ENCODE measurements around the gene GAD2. TPM values are rescaled to one million over a fixed set of nuclear protein-coding genes. Genes with fewer than 3 reads are reported as not detected.

GAD2 gene
- total and polyA plus RNA-seq, 2 experiments from 2014 or later = 0.56 to 0.86 TPM

DNA sequence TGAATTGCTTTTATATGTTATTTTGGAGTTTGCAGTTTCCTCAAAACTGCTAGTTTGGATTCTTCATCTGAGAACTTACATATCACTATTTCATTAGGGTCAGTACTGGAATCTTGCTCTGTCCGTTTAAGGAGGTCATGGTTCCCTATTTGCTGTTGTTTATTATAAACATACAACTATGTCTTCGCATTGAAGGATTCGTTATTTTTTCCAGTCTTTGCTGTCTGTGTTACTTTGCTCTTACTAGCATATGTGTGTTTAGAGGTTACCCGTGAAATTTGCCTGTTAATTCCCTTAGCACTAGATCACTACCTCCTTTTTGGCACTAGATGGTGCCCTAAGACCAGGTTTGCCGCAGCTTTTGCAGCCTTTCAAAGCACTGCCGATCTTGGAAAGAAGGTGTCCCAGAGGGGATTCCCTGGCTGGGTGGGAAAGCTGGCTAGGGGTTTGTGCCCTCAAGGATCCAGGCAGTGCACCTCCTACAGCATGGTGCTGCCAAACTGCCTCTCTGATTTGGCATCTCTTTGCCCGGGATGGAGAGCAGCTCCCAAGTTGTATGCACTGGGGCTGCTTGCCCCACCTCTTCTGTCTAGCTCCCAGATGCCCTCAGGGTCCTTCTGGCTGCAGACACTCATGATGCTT is 118.5 kb downstream of the GAD2 start:
- Mint-ChIP-seq H3K4me3 (no peak overlapping the region), H3K27me3 (ENCODE audit: insufficient read depth, low read depth, poor library complexity) (peaks cover 1% of the 10 kb centered on the region), H3K36me3 (ENCODE audit: low read depth) (no peaks in the 10 kb centered on the region), H3K4me1 (no peaks in the 10 kb centered on the region), H3K9me3 (peaks cover 5% of the 10 kb centered on the region; the same call in 1 of the 3 replicates), H3K27ac (no peak overlapping the region)
- Histone ChIP-seq H3K36me3 (ENCODE audit: insufficient read depth) (no peaks in the 10 kb centered on the region), H3K79me2 (replicated peaks; ENCODE audit: insufficient read depth) (no peaks in the 10 kb centered on the region), H3K27me3 (ENCODE audit: insufficient read depth) (no peaks in the 10 kb centered on the region), H3K9me2 (ENCODE audit: insufficient read depth) (no peaks in the 10 kb centered on the region), H4K20me1 (replicated peaks; ENCODE audit: insufficient read depth) (no peaks in the 10 kb centered on the region), H3K4me2 (0 out of 2 replicates have a peak overlapping the region, but pooled peaks have one; percentile 24), H3K4me1 (ENCODE audit: insufficient read depth) (no peaks in the 10 kb centered on the region; the same call in 1 of the 2 replicates), H3K27ac (ENCODE audit: low read depth) (no peak overlapping the region), H3F3A (replicated peaks; ENCODE audit: low read depth) (no peaks in the 10 kb centered on the region), H3K4me3 (0 out of 2 replicates have a peak overlapping the region, but pooled peaks have one; percentile 19), H2AFZ (0 out of 2 replicates have a peak overlapping the region, but pooled peaks have one; percentile 26)
- DNase-seq (ENCODE audit: low spot score) (peak; percentile 85), ATAC-seq (peak; percentile 97)
- TF ChIP-seq, protein P1, sequence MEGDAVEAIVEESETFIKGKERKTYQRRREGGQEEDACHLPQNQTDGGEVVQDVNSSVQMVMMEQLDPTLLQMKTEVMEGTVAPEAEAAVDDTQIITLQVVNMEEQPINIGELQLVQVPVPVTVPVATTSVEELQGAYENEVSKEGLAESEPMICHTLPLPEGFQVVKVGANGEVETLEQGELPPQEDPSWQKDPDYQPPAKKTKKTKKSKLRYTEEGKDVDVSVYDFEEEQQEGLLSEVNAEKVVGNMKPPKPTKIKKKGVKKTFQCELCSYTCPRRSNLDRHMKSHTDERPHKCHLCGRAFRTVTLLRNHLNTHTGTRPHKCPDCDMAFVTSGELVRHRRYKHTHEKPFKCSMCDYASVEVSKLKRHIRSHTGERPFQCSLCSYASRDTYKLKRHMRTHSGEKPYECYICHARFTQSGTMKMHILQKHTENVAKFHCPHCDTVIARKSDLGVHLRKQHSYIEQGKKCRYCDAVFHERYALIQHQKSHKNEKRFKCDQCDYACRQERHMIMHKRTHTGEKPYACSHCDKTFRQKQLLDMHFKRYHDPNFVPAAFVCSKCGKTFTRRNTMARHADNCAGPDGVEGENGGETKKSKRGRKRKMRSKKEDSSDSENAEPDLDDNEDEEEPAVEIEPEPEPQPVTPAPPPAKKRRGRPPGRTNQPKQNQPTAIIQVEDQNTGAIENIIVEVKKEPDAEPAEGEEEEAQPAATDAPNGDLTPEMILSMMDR (conservative IDR thresholded peaks at IDR 0.05; ENCODE audit: low read depth in 2 of 2) = peak; percentile 94 to 96
- TF ChIP-seq REST (IDR thresholded peaks at IDR 0.05; ENCODE audit: unreplicated experiment) (no peak), ZNF462 (CRISPR knock-in tag; IDR thresholded peaks at IDR 0.05) (no peak), POLR2AphosphoS5 (IDR thresholded peaks at IDR 0.05; ENCODE audit: low read depth) (no peak)

Measured in GM23338 (cell line).